Measurements from ENCODE around the gene ABCB10. TPM values are rescaled to one million over a fixed set of nuclear protein-coding genes. Genes with fewer than 3 reads are reported as not detected.
A peak's percentile ranks its signal among the peaks of the same experiment; 100 is the strongest.
"Not testable (repeated sequence)": the region's sequence is repeated elsewhere in the genome, so short reads cannot be mapped to it uniquely, and the experiment has no call there.

Gene ABCB10
- total RNA-seq, 1 donor from 2014 or later: 16.4 TPM

GRCh38 chr1:229478852-229479251 lies 79.7 kb downstream of the ABCB10 start:
- H3K9me3 ChIP-seq (ENCODE audit: insufficient read depth, low read depth, low read length): no peaks in the 10 kb centered on the region
- H3K4me1 ChIP-seq (ENCODE audit: insufficient read depth, low read length): no peaks in the 10 kb centered on the region
- peaks cover 14% of the 10 kb centered on the region for H4K20me1 ChIP-seq (ENCODE audit: insufficient read depth, low read length)
- H3K9me3 Mint-ChIP-seq (ENCODE audit: unreplicated experiment): no peaks in the 10 kb centered on the region
- no peaks in the 10 kb centered on the region for H3K27me3 ChIP-seq (ENCODE audit: insufficient read depth, low read length)
- H3K4me2 ChIP-seq (ENCODE audit: low read length): no peak overlapping the region
- H3K36me3 Mint-ChIP-seq (ENCODE audit: low read depth, unreplicated experiment): peaks cover 10% of the 10 kb centered on the region
- DNase-seq (ENCODE audit: low read depth) (no peak), FAIRE-seq (no peak)
- no peak overlapping the region for H3K27ac Mint-ChIP-seq (ENCODE audit: unreplicated experiment)
- H3K4me3 Mint-ChIP-seq (ENCODE audit: unreplicated experiment): no peak overlapping the region
- no peaks in the 10 kb centered on the region for H3K4me1 Mint-ChIP-seq (ENCODE audit: low read depth, unreplicated experiment)
- H3K9ac ChIP-seq (ENCODE audit: low read length): no peak overlapping the region
- H3K79me2 ChIP-seq (ENCODE audit: insufficient read depth, low read length): no peaks in the 10 kb centered on the region
- H3K4me3 ChIP-seq (ENCODE audit: insufficient read depth, low read depth, low read length): no peak overlapping the region
- no peak overlapping the region for H3K27ac ChIP-seq (ENCODE audit: low read depth, low read length)
- H2AFZ ChIP-seq (ENCODE audit: low read depth, low read length): no peak overlapping the region
- no peaks in the 10 kb centered on the region for H3K27me3 Mint-ChIP-seq (ENCODE audit: low read depth, unreplicated experiment)
- peaks cover 23% of the 10 kb centered on the region for H3K36me3 ChIP-seq (ENCODE audit: insufficient read depth, low read length)
- TF ChIP-seq, protein P1, sequence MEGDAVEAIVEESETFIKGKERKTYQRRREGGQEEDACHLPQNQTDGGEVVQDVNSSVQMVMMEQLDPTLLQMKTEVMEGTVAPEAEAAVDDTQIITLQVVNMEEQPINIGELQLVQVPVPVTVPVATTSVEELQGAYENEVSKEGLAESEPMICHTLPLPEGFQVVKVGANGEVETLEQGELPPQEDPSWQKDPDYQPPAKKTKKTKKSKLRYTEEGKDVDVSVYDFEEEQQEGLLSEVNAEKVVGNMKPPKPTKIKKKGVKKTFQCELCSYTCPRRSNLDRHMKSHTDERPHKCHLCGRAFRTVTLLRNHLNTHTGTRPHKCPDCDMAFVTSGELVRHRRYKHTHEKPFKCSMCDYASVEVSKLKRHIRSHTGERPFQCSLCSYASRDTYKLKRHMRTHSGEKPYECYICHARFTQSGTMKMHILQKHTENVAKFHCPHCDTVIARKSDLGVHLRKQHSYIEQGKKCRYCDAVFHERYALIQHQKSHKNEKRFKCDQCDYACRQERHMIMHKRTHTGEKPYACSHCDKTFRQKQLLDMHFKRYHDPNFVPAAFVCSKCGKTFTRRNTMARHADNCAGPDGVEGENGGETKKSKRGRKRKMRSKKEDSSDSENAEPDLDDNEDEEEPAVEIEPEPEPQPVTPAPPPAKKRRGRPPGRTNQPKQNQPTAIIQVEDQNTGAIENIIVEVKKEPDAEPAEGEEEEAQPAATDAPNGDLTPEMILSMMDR (IDR thresholded peaks at IDR 0.05; ENCODE audit: insufficient read depth, low read depth, low read length): no peak
- no peak for TF ChIP-seq EZH2 (IDR thresholded peaks at IDR 0.05; ENCODE audit: insufficient read depth, low read length)

DNA sequence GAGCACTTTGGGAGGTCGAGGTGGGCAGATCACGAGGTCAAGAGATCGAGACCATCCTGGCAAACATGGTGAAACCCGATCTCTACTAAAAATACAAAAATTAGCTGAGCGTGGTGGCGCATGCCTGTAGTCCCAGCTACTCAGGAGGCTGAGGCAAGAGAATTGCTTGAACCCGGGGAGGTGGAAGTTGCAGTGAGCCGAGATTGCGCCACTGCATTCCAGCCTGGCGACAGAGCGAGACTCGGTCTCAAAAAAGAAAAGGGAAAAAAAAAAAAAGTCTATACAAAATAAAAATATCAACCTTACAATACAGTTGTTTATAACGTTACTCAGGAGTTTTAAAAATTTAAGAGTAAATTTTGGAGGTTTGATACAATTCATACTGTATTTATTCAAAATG lies 82.6 kb downstream of the ABCB10 start:
- not testable (repeated sequence) for H3K27ac ChIP-seq (ENCODE audit: low read depth, low read length); H3K79me2 ChIP-seq (ENCODE audit: insufficient read depth, low read length); H3K9me3 Mint-ChIP-seq (ENCODE audit: unreplicated experiment); DNase-seq (ENCODE audit: low read depth); H3K9me3 ChIP-seq (ENCODE audit: insufficient read depth, low read depth, low read length); H3K36me3 Mint-ChIP-seq (ENCODE audit: low read depth, unreplicated experiment); H3K4me3 ChIP-seq (ENCODE audit: insufficient read depth, low read depth, low read length); H3K4me1 Mint-ChIP-seq (ENCODE audit: low read depth, unreplicated experiment); H3K4me2 ChIP-seq (ENCODE audit: low read length); FAIRE-seq; H3K27me3 ChIP-seq (ENCODE audit: insufficient read depth, low read length); H3K4me3 Mint-ChIP-seq (ENCODE audit: unreplicated experiment); H3K27me3 Mint-ChIP-seq (ENCODE audit: low read depth, unreplicated experiment); H3K9ac ChIP-seq (ENCODE audit: low read length); H2AFZ ChIP-seq (ENCODE audit: low read depth, low read length); H3K4me1 ChIP-seq (ENCODE audit: insufficient read depth, low read length); H3K27ac Mint-ChIP-seq (ENCODE audit: unreplicated experiment)
- H3K36me3 ChIP-seq (ENCODE audit: insufficient read depth, low read length): peaks cover 24% of the 10 kb centered on the region
- peaks cover 14% of the 10 kb centered on the region for H4K20me1 ChIP-seq (ENCODE audit: insufficient read depth, low read length)

GRCh38 chr1:229474509-229474908 lies 84.0 kb downstream of the ABCB10 start:
- TF ChIP-seq EZH2 (IDR thresholded peaks at IDR 0.05; ENCODE audit: insufficient read depth, low read length): no peak
- TF ChIP-seq, protein P1 (IDR thresholded peaks at IDR 0.05; ENCODE audit: insufficient read depth, low read depth, low read length): no peak
- DNase-seq (ENCODE audit: low read depth): no peak
- Histone ChIP-seq H3K79me2 (ENCODE audit: insufficient read depth, low read length) (no peaks in the 10 kb centered on the region), H3K4me1 (ENCODE audit: insufficient read depth, low read length) (no peaks in the 10 kb centered on the region), H2AFZ (ENCODE audit: low read depth, low read length) (no peak overlapping the region), H3K27ac (ENCODE audit: low read depth, low read length) (no peak overlapping the region), H3K9ac (ENCODE audit: low read length) (no peak overlapping the region), H3K36me3 (ENCODE audit: insufficient read depth, low read length) (peaks cover 27% of the 10 kb centered on the region), H3K4me3 (ENCODE audit: insufficient read depth, low read depth, low read length) (no peak overlapping the region), H3K9me3 (ENCODE audit: insufficient read depth, low read depth, low read length) (no peaks in the 10 kb centered on the region), H3K27me3 (ENCODE audit: insufficient read depth, low read length) (no peaks in the 10 kb centered on the region), H4K20me1 (ENCODE audit: insufficient read depth, low read length) (peaks cover 7% of the 10 kb centered on the region), H3K4me2 (ENCODE audit: low read length) (no peak overlapping the region)
- peaks cover 9% of the 10 kb centered on the region for H3K36me3 Mint-ChIP-seq (ENCODE audit: low read depth, unreplicated experiment)
- no peaks in the 10 kb centered on the region for H3K27me3 Mint-ChIP-seq (ENCODE audit: low read depth, unreplicated experiment)
- no peak overlapping the region for H3K4me3 Mint-ChIP-seq (ENCODE audit: unreplicated experiment)
- H3K4me1 Mint-ChIP-seq (ENCODE audit: low read depth, unreplicated experiment): no peaks in the 10 kb centered on the region
- H3K9me3 Mint-ChIP-seq (ENCODE audit: unreplicated experiment): no peaks in the 10 kb centered on the region
- peak; percentile 17 for FAIRE-seq
- H3K27ac Mint-ChIP-seq (ENCODE audit: unreplicated experiment): no peak overlapping the region

Measured in astrocyte (in vitro differentiated cells and primary cell).